AG04449 (cell line): ENCODE results near the gene NUDT16L1.

Source experiments
- CTCF ChIA-PET: fragments of 350-600 bp; formaldehyde crosslinking; extraction: SDS; loops from one replicate; lab custom pipeline; 2021; ENCODE audit warnings: antibody characterized with exemption; lab: Yijun Ruan, JAX
- POLR2A ChIA-PET: fragments of 400-600, 350-600 bp; formaldehyde crosslinking; extraction: SDS; loops from one replicate; lab custom pipeline; 2020; ENCODE audit warnings: antibody characterized with exemption, inconsistent platforms; lab: Yijun Ruan, JAX
- DNase-seq: peaks from one replicate; pipeline ENCODE4 v3.0.0-alpha.2; 2010; ENCODE audit warnings: low read depth, low spot score
- H3K4me3 ChIP-seq: 2 replicates; pipeline ENCODE4 v1.5.1; 2011; ENCODE audit warnings: low read depth, mild to moderate bottlenecking, control low read depth, low read length
- CTCF ChIP-seq: IDR thresholded peaks from one replicate; pipeline ENCODE4 v1.5.1; 2011; ENCODE audit warnings: mild to moderate bottlenecking, moderate library complexity, low read length, control low read depth, inconsistent platforms; ENCODE audit not compliant: insufficient read depth; ENCODE audit errors: missing control alignments

Gene NUDT16L1

GRCh38 chr16:4691666-4692412, 1.5 kb upstream of the NUDT16L1 start:
- POLR2A ChIA-PET = no interaction called here
- DNase-seq = no peak
- TF ChIP-seq CTCF = no peak
- CTCF ChIA-PET = interaction anchor here (0.7 to 2.7 kb wide), 5 partner anchors 9 to 265 kb away, joined by 3 to 7 read pairs (median 3); partner anchors contain the start of gene MGRN1
- H3K4me3 ChIP-seq = no peak overlapping the region

- peak overlapping the region; percentile 69 for H3K4me3 ChIP-seq
- POLR2A ChIA-PET = interaction anchor here (1.1 kb wide), 1 partner anchor 41 kb away, joined by 4 read pairs; the partner anchor contains the start of genes ANKS3 and DNAAF8
- no peak for TF ChIP-seq CTCF
- CTCF ChIA-PET = interaction anchor here (0.5 to 4.5 kb wide), 7 partner anchors 9 to 263 kb away, joined by 3 to 20 read pairs (median 3); no protein-coding TSS in a partner anchor
- DNase-seq = no peak
Measured at GRCh38 chr16:4692460-4693295, 684 bp upstream of the NUDT16L1 start.

- CTCF ChIA-PET = interaction anchor here (1.0 to 4.5 kb wide), 3 partner anchors 10 to 261 kb away, joined by 3 to 20 read pairs (median 4); no protein-coding TSS in a partner anchor
- no peak for DNase-seq
- H3K4me3 ChIP-seq = peak overlapping the region; percentile 96
- POLR2A ChIA-PET = interaction anchor here (0.6 to 1.1 kb wide), 2 partner anchors 12 to 40 kb away, joined by 3 to 4 read pairs; partner anchors contain the start of genes ANKS3 and DNAAF8
- no peak for TF ChIP-seq CTCF
Measured at GRCh38 chr16:4693956-4694641, 737 bp downstream of the NUDT16L1 start.

- peak overlapping the region; percentile 96 for H3K4me3 ChIP-seq
- ChIA-PET CTCF (interaction anchor here (0.8 to 4.5 kb wide), 5 partner anchors 9 to 1948 kb away, joined by 3 to 20 read pairs (median 3); no protein-coding TSS in a partner anchor), POLR2A (interaction anchor here (0.6 to 1.6 kb wide), 2 partner anchors 12 to 40 kb away, joined by 3 to 7 read pairs; partner anchors contain the start of genes ANKS3 and DNAAF8)
- no peak for DNase-seq
- TF ChIP-seq CTCF = no peak
Measured at GRCh38 chr16:4694642-4695451, 1.5 kb downstream of the NUDT16L1 start.

GRCh38 chr16:4695473-4696171, 2.3 kb downstream of the NUDT16L1 start:
- POLR2A ChIA-PET = interaction anchor here (0.6 to 1.6 kb wide), 2 partner anchors 37 to 39 kb away, joined by 3 to 7 read pairs; partner anchors contain the start of genes ANKS3 and DNAAF8
- CTCF ChIA-PET = interaction anchor here (0.8 to 4.5 kb wide), 6 partner anchors 8 to 1947 kb away, joined by 3 to 20 read pairs (median 3); no protein-coding TSS in a partner anchor

More at GRCh38 chr16:4695473-4696171, 2.3 kb downstream of the NUDT16L1 start:
- H3K4me3 ChIP-seq = no peak overlapping the region
- DNase-seq = no peak
- TF ChIP-seq CTCF = no peak
